GM19452 (cell line): ENCODE data around the gene QKI.

Experiments
- ATAC-seq: cut with Tn5 transposase; IDR thresholded peaks from one replicate; pipeline ENCODE4 v1.9.1; 2021; ENCODE audit not compliant: unreplicated experiment

Gene QKI

GRCh38 chr6:163605385-163606097, 191.0 kb downstream of the QKI start:
- no peak for ATAC-seq

GRCh38 chr6:163607792-163608191, 193.3 kb downstream of the QKI start:
- no peak for ATAC-seq

- no peak for ATAC-seq
Measured at GRCh38 chr6:163608204-163608644, 193.7 kb downstream of the QKI start.

- ATAC-seq: no peak
Measured at GRCh38 chr6:163612200-163612599, 197.7 kb downstream of the QKI start.

- no peak for ATAC-seq
Measured at GRCh38 chr6:163613025-163613424, 198.5 kb downstream of the QKI start.

- no peak for ATAC-seq
Measured at GRCh38 chr6:163613668-163614067, 199.2 kb downstream of the QKI start.

- ATAC-seq: no peak
Measured at GRCh38 chr6:163616452-163616851, 201.9 kb downstream of the QKI start.

GRCh38 chr6:163617549-163617948, 203.0 kb downstream of the QKI start:
- no peak for ATAC-seq

- ATAC-seq: no peak
Measured at GRCh38 chr6:163620101-163620500, 205.6 kb downstream of the QKI start.

- ATAC-seq: no peak
Measured at GRCh38 chr6:163620670-163621330, 206.3 kb downstream of the QKI start.

- no peak for ATAC-seq
Measured at GRCh38 chr6:163625265-163625664, 210.7 kb downstream of the QKI start.

GRCh38 chr6:163626073-163626867, 211.8 kb downstream of the QKI start:
- no peak for ATAC-seq

GRCh38 chr6:163627274-163628062, 212.9 kb downstream of the QKI start:
- ATAC-seq: no peak
